ENCODE results near the gene PDE4D. TPM values are rescaled to one million over a fixed set of nuclear protein-coding genes. Genes with fewer than 3 reads are reported as not detected.

PDE4D gene
- total RNA-seq, 1 donor from 2014 or later, result 2.3 TPM

DNA sequence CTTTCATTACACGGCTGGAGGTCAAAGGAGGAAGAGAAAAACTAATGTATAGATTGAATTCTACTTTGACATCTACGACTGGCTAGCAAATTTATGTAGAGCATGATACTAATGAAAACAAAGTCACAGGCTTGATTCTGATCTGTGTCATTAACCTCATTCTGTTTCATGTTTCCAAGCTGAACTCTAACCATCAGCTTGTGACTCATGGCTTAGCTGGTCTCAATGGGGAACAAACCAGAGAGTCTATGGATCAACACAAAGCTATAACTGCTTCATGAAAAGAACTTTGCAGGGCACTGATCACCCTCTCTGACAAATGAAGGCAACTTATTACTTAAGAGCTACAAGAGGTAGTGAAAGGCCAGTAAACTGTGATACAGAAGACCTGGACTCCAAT lies 23.6 kb upstream of the PDE4D start:
- DNase-seq (ENCODE audit: low spot score), result no peak
- Histone ChIP-seq H2AFZ (replicated peaks) (no peak overlapping the region), H3K9me3 (ENCODE audit: low read depth) (no peaks in the 10 kb centered on the region), H3K79me2 (ENCODE audit: low read depth) (no peaks in the 10 kb centered on the region), H3K4me3 (no peak overlapping the region), H3K27me3 (no peaks in the 10 kb centered on the region), H3K36me3 (no peaks in the 10 kb centered on the region), H3K4me2 (no peak overlapping the region), H3K4me1 (no peaks in the 10 kb centered on the region), H3K9ac (no peak overlapping the region), H4K20me1 (ENCODE audit: low read depth) (no peaks in the 10 kb centered on the region), H3F3A (ENCODE audit: low read depth) (no peaks in the 10 kb centered on the region), H3K27ac (no peak overlapping the region)
- H3K4me3 Mint-ChIP-seq, result no peak overlapping the region
- no peaks in the 10 kb centered on the region for H3K9me3 Mint-ChIP-seq
- H3K4me1 Mint-ChIP-seq, result no peaks in the 10 kb centered on the region
- TF ChIP-seq, protein P1, sequence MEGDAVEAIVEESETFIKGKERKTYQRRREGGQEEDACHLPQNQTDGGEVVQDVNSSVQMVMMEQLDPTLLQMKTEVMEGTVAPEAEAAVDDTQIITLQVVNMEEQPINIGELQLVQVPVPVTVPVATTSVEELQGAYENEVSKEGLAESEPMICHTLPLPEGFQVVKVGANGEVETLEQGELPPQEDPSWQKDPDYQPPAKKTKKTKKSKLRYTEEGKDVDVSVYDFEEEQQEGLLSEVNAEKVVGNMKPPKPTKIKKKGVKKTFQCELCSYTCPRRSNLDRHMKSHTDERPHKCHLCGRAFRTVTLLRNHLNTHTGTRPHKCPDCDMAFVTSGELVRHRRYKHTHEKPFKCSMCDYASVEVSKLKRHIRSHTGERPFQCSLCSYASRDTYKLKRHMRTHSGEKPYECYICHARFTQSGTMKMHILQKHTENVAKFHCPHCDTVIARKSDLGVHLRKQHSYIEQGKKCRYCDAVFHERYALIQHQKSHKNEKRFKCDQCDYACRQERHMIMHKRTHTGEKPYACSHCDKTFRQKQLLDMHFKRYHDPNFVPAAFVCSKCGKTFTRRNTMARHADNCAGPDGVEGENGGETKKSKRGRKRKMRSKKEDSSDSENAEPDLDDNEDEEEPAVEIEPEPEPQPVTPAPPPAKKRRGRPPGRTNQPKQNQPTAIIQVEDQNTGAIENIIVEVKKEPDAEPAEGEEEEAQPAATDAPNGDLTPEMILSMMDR (IDR thresholded peaks at IDR 0.05), result no peak
- no peak for TF ChIP-seq EZH2 (IDR thresholded peaks at IDR 0.05)
- TF ChIP-seq EZH2phosphoT487 (IDR thresholded peaks at IDR 0.05), result no peak
- no peak overlapping the region for H3K27ac Mint-ChIP-seq
- H3K27me3 Mint-ChIP-seq (ENCODE audit: insufficient read depth, low read depth), result no peaks in the 10 kb centered on the region
- no peaks in the 10 kb centered on the region for H3K36me3 Mint-ChIP-seq

- Histone ChIP-seq H3K79me2 (ENCODE audit: low read depth) (no peaks in the 10 kb centered on the region), H3K27ac (no peak overlapping the region), H3K4me1 (no peaks in the 10 kb centered on the region), H3K36me3 (no peaks in the 10 kb centered on the region), H3F3A (ENCODE audit: low read depth) (no peaks in the 10 kb centered on the region), H3K27me3 (no peaks in the 10 kb centered on the region), H2AFZ (replicated peaks) (no peak overlapping the region), H3K4me2 (no peak overlapping the region), H4K20me1 (ENCODE audit: low read depth) (no peaks in the 10 kb centered on the region), H3K4me3 (no peak overlapping the region), H3K9ac (no peak overlapping the region), H3K9me3 (ENCODE audit: low read depth) (no peaks in the 10 kb centered on the region)
- no peak overlapping the region for H3K4me3 Mint-ChIP-seq
- TF ChIP-seq EZH2phosphoT487 (IDR thresholded peaks at IDR 0.05), result no peak
- no peak for TF ChIP-seq EZH2 (IDR thresholded peaks at IDR 0.05)
- TF ChIP-seq, protein P1 (IDR thresholded peaks at IDR 0.05), result no peak
- no peaks in the 10 kb centered on the region for H3K36me3 Mint-ChIP-seq
- no peaks in the 10 kb centered on the region for H3K4me1 Mint-ChIP-seq
- H3K27me3 Mint-ChIP-seq (ENCODE audit: insufficient read depth, low read depth), result no peaks in the 10 kb centered on the region
- H3K9me3 Mint-ChIP-seq, result no peaks in the 10 kb centered on the region
- no peak for DNase-seq (ENCODE audit: low spot score)
- H3K27ac Mint-ChIP-seq, result no peak overlapping the region
Measured at GRCh38 chr5:59905188-59905587, 11.7 kb upstream of the PDE4D start.

DNA sequence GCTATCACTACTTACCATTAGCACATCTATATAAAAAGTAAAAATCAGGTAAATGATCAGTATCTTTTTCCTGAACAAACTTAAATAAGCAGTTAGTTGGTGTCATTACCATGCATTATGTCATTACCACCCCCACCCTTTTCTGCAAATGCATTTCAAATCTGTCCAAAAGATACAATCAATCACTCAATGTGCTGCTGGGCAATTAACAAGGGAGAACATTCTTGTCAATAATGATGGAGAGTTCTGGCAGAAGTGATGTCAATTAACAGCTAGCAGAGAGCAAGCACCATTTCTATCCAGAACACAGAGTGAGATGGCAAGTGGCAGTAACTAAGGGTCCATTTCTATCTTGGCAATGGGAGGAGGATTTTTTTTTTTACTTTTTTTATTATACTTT lies 3.5 kb upstream of the PDE4D start:
- Histone ChIP-seq H4K20me1 (ENCODE audit: low read depth) (peaks cover 15% of the 10 kb centered on the region), H3K4me2 (no peak overlapping the region), H3K27me3 (peaks cover 53% of the 10 kb centered on the region), H3K4me1 (no peaks in the 10 kb centered on the region), H3K36me3 (no peaks in the 10 kb centered on the region), H2AFZ (replicated peaks) (no peak overlapping the region), H3K27ac (no peak overlapping the region), H3F3A (ENCODE audit: low read depth) (peaks cover 3% of the 10 kb centered on the region), H3K4me3 (no peak overlapping the region), H3K9ac (no peak overlapping the region), H3K79me2 (ENCODE audit: low read depth) (no peaks in the 10 kb centered on the region), H3K9me3 (ENCODE audit: low read depth) (no peaks in the 10 kb centered on the region)
- Mint-ChIP-seq H3K27ac (no peak overlapping the region), H3K36me3 (no peaks in the 10 kb centered on the region), H3K4me1 (peaks cover 17% of the 10 kb centered on the region), H3K4me3 (no peak overlapping the region), H3K9me3 (no peaks in the 10 kb centered on the region), H3K27me3 (ENCODE audit: insufficient read depth, low read depth) (peaks cover 24% of the 10 kb centered on the region)
- TF ChIP-seq EZH2phosphoT487 (IDR thresholded peaks at IDR 0.05) (no peak), EZH2 (IDR thresholded peaks at IDR 0.05) (no peak)
- TF ChIP-seq, protein P1 (IDR thresholded peaks at IDR 0.05), result no peak
- no peak for DNase-seq (ENCODE audit: low spot score)

Data from neural progenitor cell (in vitro differentiated cells).